SKM-1 (cell line): ENCODE data around the gene C9.
"Not testable (repeated sequence)": the region's sequence is repeated elsewhere in the genome, so short reads cannot be mapped to it uniquely, and the experiment has no call there.

Source experiments
- DNase-seq: peaks from one replicate; lab custom pipeline; 2025; ENCODE audit not compliant: unreplicated experiment; lab: John Stamatoyannopoulos, UW

C9 gene

DNA sequence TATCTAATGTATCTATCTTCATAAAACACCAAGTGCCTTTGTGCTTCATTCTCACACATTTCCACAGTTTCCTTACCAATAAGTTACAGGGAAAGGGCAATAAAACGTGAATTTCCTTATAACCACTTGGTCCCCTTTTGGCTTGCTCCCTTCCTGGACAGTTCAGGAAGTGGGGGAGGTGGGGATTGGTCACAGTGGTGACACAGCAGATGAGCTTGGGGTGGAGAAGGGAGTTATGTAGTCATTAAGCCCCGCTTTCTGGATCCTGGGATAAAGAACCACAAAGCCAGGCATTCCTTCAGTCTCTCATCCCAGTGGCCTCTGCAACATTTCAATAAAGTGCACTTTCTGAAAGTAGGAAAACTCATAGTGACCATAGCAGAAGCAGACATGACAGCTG lies 97.9 kb downstream of the C9 start:
- DNase-seq: no peak

GRCh38 chr5:39264528-39264927 lies 99.8 kb downstream of the C9 start:
- no peak for DNase-seq

- DNase-seq: no peak
Observed at GRCh38 chr5:39262981-39263380, 101.3 kb downstream of the C9 start.

GRCh38 chr5:39260095-39260494 lies 104.2 kb downstream of the C9 start:
- no peak for DNase-seq

GRCh38 chr5:39257554-39257953 lies 106.7 kb downstream of the C9 start:
- no peak for DNase-seq

GRCh38 chr5:39256477-39257235 lies 107.6 kb downstream of the C9 start:
- DNase-seq: no peak

DNA sequence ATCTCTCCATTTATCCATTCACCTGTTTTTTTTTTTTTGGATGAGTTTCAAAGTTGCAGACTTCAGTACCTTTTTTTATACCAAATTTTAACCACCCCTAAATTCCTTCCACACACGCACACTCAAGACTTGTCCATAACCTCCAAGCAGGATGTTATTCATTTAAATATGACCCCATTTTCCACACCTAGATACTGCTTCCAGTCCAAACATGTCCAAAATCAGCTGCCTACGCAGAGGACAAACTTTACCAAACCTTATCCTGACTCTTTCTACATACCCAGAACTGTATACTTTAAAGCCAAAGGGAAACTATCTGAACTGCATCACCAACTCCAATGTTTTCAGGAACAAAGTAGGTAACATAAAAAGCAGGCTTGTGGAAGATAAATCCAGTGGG lies 108.9 kb downstream of the C9 start:
- no peak for DNase-seq

GRCh38 chr5:39254671-39255070 lies 109.6 kb downstream of the C9 start:
- no peak for DNase-seq

DNA sequence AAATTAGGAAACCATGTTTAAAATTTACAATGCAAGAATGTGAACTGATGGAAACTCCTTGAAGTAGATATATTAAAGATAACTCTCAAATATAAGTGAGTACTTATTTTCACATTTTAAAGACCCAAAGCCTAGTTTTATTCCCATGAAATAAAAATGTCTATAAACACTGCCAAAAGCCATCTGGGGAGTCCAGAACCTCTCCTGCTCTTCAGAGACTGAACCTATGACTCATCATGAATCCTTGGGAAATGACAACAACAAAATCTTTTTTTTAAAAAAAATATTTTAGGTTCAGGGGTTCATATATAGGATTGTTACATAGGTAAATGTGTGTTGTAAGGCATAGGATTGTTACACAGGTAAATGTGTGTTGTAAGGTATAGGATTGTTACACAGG lies 111.1 kb downstream of the C9 start:
- no peak for DNase-seq

DNA sequence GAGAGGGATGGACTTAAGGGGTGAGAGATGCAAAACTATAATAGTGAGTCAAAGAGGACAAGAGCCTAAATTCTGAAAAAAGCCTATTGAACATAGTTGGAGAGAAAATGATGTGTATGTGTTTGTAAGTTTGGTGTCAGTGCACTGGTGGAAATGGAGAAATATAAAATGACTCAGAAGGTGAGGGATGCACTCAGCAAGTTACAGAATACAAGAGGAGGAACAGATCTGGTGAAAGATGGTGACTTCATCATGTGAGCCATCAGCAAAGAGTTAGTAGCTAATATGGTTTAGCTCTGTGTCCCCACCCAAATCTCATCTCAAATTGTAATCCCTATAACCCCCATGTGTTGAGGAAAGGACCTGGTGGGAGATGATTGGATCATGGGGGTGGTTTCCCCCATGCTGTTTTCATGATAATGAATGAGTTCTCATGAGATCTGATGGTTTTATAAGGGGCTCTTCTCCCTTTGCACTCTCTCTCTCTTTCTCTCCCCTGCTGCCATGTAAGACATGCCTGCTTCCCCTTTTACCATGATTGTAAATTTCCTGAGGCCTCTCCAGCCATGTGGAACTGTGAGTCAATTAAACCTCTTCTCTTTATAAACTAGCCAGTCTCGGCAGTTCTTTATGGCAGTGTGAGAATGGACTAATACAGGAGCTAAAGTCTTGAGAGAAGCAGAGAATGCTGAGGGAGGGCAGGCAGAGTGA lies 114.6 kb downstream of the C9 start:
- no peak for DNase-seq

DNA sequence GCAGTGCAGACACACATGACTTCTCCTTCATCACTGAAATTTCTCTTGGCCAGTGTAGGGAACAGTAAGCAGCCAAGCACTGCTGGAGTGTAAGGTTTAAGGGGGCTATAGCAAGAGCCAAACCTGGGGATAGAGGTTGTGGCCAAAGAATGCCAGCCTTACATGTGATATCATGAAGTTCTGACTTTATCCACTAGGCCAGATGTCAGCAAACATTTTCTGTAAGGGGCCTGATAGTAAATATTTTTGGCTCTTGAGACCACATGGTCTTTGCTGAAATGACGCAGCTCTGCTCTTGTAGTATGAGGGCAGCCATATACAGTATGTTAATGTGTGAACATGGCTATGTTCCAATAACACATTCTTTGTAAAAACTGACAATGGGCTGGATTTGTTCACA lies 115.2 kb downstream of the C9 start:
- no peak for DNase-seq

DNA sequence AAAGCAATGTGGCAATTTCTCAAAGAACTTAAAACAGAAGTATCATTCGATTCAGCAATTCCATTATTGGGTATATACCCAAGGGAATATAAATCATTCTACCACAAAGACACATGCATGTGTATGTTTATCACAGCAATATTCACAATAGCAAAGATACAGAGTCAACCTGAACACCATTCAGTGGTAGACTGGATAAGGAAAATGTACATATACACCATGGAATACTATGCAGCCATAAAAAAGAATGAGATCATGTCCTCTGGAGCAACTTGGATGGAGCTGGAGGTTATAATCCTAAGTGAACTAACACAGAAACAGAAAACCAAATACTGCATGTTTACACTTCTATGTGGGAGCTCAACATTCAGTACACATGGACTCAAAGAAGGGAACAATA lies 123.5 kb downstream of the C9 start:
- no peak for DNase-seq

DNA sequence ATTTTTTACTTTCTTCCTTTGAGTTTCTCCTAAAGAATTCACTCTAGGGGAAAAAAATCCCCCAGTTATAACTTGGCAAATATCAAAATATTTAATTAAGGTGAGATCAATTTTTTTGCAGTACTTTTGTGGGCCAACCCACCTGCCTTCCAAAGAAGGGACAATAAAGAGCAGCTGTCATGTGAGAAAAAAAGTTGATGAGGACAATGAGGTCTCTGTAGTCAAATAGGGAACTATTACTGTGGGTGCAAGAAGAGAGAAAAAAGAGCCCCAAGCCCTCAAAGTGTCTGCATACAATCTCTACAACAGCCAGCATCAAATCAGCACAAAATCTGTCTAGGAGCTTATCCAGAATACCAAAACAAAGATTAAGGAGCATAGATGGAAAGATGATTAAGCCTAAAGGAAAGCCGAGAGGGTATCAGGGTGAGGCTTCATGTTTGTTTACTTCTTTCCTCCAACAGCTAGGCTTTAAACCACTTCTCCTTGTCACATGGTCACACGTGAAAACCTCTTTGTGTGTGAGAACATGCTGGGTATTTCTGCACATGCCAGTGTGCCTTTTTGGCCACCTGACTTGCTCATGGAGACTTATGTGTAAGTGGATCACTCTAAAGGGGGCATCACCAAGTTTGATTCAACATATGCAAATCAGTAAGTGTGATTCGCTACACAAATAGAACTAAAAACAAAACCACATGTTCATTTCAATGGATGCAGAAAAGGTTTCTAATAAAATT lies 125.8 kb downstream of the C9 start:
- no peak for DNase-seq

- DNase-seq: no peak
Observed at GRCh38 chr5:39236718-39237117, 127.6 kb downstream of the C9 start.

DNA sequence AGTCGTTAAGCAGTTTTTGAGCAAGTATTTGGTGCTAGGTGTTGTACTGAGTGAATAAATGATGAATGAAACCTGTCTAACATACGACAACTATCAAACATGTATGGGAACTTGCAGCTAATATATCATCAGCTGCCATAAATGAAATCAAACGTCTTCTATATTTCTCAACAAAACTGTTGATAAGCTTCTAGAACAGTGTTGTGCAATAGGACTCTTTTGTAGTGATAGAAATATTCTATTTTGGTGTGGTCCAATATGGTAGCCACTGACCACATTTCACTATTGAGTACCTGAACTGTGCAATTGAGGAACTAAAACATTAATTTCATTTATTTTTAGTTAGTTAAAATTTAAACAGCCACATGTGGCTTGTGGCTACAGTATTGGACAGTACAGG lies 128.6 kb downstream of the C9 start:
- no peak for DNase-seq

DNA sequence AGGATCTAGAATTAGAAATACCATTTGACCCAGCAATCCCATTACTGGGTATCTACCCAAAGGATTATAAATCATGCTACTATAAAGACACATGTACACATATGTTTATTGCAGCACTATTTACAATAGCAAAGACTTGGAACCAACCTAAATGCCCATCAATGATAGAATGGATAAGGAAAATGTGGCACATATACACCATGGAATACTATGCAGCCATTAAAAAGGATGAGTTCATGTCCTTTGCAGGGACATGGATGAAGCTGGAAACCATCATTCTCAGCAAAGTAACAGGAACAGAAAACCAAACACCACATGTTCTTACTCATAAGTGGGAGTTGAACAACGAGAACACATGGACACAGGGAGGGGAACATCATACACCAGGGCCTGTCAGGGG lies 129.8 kb downstream of the C9 start:
- not testable (repeated sequence) for DNase-seq
